ENCODE measurements around the gene CFAP53. TPM values are rescaled to one million over a fixed set of nuclear protein-coding genes. Genes with fewer than 3 reads are reported as not detected.
"Not testable (repeated sequence)": the region's sequence is repeated elsewhere in the genome, so short reads cannot be mapped to it uniquely, and the experiment has no call there.

CFAP53 gene
- total RNA-seq, 1 experiment from 2014 or later, result 0.26 TPM

GRCh38 chr18:50247561-50247960 lies 18.7 kb downstream of the CFAP53 start:
- H3K4me1 ChIP-seq (ENCODE audit: insufficient read depth, low read length, poor library complexity, severe bottlenecking), result no peaks in the 10 kb centered on the region
- no peak overlapping the region for H3K4me3 ChIP-seq (ENCODE audit: low read depth, low read length, poor library complexity, severe bottlenecking)
- no peaks in the 10 kb centered on the region for H3K27me3 ChIP-seq (replicated peaks; ENCODE audit: insufficient read depth, low read depth, low read length, poor library complexity)
- BruUV-seq (replicated peaks), result no TSS peak
- H3K36me3 ChIP-seq (ENCODE audit: insufficient read depth, low read length, poor library complexity, severe bottlenecking), result no peaks in the 10 kb centered on the region
- DNase-seq (ENCODE audit: low spot score), result no peak
- H3K27ac ChIP-seq (ENCODE audit: low read depth, low read length, poor library complexity, severe bottlenecking), result no peak overlapping the region
- H3K9me3 ChIP-seq (ENCODE audit: low read depth, low read length, poor library complexity, severe bottlenecking), result no peaks in the 10 kb centered on the region
- ChIA-PET POLR2A (ENCODE audit: low non-redundant PET) (no interaction called here), CTCF (no interaction called here)
- intact Hi-C loops (cut with micrococcal nuclease; ENCODE audit: unreplicated experiment), result no loop called here
- no peak for TF ChIP-seq CTCF (conservative IDR thresholded peaks at IDR 0.05; ENCODE audit: low read depth, low read length)
- no peak for TF ChIP-seq EZH2 (IDR thresholded peaks at IDR 0.05; ENCODE audit: borderline replicate concordance, low read depth, low read length, poor library complexity, severe bottlenecking)

DNA sequence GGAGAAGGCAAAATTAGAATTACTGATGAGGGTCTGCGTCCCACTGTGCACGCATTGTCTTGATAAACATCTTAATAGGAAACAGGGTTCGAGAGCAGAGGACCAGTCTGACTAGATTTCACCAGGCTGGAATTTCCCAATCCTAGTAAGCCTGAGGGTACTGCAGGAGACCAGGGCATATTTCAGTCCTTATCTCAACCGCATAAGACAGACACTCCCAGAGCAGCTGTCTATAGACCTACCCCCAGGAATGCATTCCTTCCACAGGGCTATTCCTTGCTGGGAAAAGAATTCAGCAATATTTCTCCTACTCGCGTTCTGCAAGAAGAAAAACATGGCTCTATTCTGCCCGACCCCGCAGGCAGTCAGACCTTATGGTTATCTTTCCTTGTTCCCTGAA lies 24.5 kb downstream of the CFAP53 start:
- H3K36me3 ChIP-seq (ENCODE audit: insufficient read depth, low read length, poor library complexity, severe bottlenecking); BruUV-seq (replicated peaks); CTCF ChIA-PET; H3K27me3 ChIP-seq (replicated peaks; ENCODE audit: insufficient read depth, low read depth, low read length, poor library complexity); DNase-seq (ENCODE audit: low spot score); H3K27ac ChIP-seq (ENCODE audit: low read depth, low read length, poor library complexity, severe bottlenecking); POLR2A ChIA-PET (ENCODE audit: low non-redundant PET); H3K9me3 ChIP-seq (ENCODE audit: low read depth, low read length, poor library complexity, severe bottlenecking); H3K4me1 ChIP-seq (ENCODE audit: insufficient read depth, low read length, poor library complexity, severe bottlenecking); intact Hi-C loops (cut with micrococcal nuclease; ENCODE audit: unreplicated experiment); H3K4me3 ChIP-seq (ENCODE audit: low read depth, low read length, poor library complexity, severe bottlenecking): not testable (repeated sequence)

DNA sequence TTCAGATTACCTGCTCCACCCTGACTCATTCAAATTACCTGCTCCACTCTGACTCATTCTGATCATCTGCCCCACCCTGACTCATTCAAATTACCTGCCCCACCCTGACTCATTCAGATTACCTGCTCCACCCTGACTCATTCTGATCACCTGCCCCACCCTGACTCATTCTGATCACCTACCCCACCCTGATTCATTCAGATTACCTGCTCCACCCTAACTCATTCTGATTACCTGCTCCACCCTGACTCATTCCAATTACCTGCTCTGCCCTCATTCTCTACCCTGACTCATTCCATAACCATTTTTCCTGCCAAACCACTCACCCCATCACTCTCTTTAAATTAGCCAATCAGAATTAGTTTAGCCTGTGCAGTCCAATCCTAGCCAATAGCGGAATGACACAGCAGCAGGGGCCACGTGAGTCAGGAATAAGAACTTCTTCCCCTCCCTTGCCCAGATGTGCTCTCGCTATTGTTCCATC lies 26.2 kb downstream of the CFAP53 start:
- Histone ChIP-seq H3K4me3 (ENCODE audit: low read depth, low read length, poor library complexity, severe bottlenecking) (no peak overlapping the region), H3K27me3 (replicated peaks; ENCODE audit: insufficient read depth, low read depth, low read length, poor library complexity) (no peaks in the 10 kb centered on the region), H3K9me3 (ENCODE audit: low read depth, low read length, poor library complexity, severe bottlenecking) (no peaks in the 10 kb centered on the region), H3K27ac (ENCODE audit: low read depth, low read length, poor library complexity, severe bottlenecking) (no peak overlapping the region), H3K36me3 (ENCODE audit: insufficient read depth, low read length, poor library complexity, severe bottlenecking) (no peaks in the 10 kb centered on the region), H3K4me1 (ENCODE audit: insufficient read depth, low read length, poor library complexity, severe bottlenecking) (no peaks in the 10 kb centered on the region)
- DNase-seq (ENCODE audit: low spot score), result no peak
- TF ChIP-seq CTCF (conservative IDR thresholded peaks at IDR 0.05; ENCODE audit: low read depth, low read length) (no peak), EZH2 (IDR thresholded peaks at IDR 0.05; ENCODE audit: borderline replicate concordance, low read depth, low read length, poor library complexity, severe bottlenecking) (no peak)
- POLR2A ChIA-PET (ENCODE audit: low non-redundant PET), result no interaction called here
- intact Hi-C loops (cut with micrococcal nuclease; ENCODE audit: unreplicated experiment), result no loop called here
- CTCF ChIA-PET, result no interaction called here
- no TSS peak for BruUV-seq (replicated peaks)

- Histone ChIP-seq H3K4me1 (ENCODE audit: insufficient read depth, low read length, poor library complexity, severe bottlenecking) (no peaks in the 10 kb centered on the region), H3K9me3 (ENCODE audit: low read depth, low read length, poor library complexity, severe bottlenecking) (no peaks in the 10 kb centered on the region), H3K27ac (ENCODE audit: low read depth, low read length, poor library complexity, severe bottlenecking) (no peak overlapping the region), H3K27me3 (replicated peaks; ENCODE audit: insufficient read depth, low read depth, low read length, poor library complexity) (peaks cover 20% of the 10 kb centered on the region), H3K36me3 (ENCODE audit: insufficient read depth, low read length, poor library complexity, severe bottlenecking) (no peaks in the 10 kb centered on the region), H3K4me3 (ENCODE audit: low read depth, low read length, poor library complexity, severe bottlenecking) (no peak overlapping the region)
- CTCF ChIA-PET, result no interaction called here
- no TSS peak for BruUV-seq (replicated peaks)
- intact Hi-C loops (cut with micrococcal nuclease; ENCODE audit: unreplicated experiment), result no loop called here
- TF ChIP-seq EZH2 (IDR thresholded peaks at IDR 0.05; ENCODE audit: borderline replicate concordance, low read depth, low read length, poor library complexity, severe bottlenecking), result no peak
- TF ChIP-seq CTCF (conservative IDR thresholded peaks at IDR 0.05; ENCODE audit: low read depth, low read length), result no peak
- POLR2A ChIA-PET (ENCODE audit: low non-redundant PET), result no interaction called here
- DNase-seq (ENCODE audit: low spot score), result no peak
These were observed 33.9 kb downstream of the CFAP53 start for GRCh38 chr18:50232419-50232818.
